ENCODE measurements around the gene NOL9.

DNA sequence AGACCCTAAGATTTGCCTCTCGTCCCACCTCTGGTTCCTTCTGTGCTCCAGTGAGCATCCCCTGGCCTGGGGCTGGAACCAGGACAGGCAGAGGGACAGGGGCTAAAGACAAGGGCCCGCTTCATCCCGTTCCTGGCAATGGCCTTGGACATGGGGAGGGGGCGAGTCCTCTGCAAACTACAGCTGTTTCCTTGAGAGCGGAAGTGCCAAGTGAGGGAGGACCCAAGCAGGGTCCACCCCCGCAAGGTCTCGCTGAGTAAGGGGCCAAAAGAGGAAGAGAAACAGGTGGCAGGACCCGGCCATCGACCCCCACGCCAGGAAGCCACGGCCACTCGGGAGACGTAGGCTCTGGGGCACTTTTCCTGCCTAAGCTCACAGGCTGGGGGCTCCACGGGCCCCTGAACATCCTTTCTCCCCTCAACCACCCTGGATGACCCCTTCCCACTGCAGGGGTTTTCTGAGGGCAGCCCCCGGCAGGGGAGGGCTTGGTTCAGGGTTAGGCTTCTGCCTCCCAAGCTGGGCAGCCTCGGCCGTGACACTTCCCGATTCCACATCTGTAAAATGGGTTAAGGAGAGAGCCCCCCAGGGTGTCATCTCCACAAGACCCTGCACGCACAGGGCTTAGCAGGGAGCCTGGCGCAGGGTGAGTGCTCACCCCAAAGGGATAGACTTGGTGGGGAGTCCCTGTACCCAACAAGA, 44.9 kb downstream of the NOL9 start:
- TF ChIP-seq ZBTB17 (CRISPR knock-in tag; IDR thresholded peaks at IDR 0.05) (no peak), FIP1L1 (IDR thresholded peaks at IDR 0.05; ENCODE audit: low read depth, low read length, poor library complexity, severe bottlenecking) (no peak), ZNF24 (IDR thresholded peaks at IDR 0.05) (no peak), MYC (IDR thresholded peaks at IDR 0.05; ENCODE audit: low read depth, low read length) (no peak), MYC (CRISPR knock-in tag; IDR thresholded peaks at IDR 0.05; ENCODE audit: borderline replicate concordance, low read depth) (no peak), YBX1 (IDR thresholded peaks at IDR 0.05) (no peak), MTA2 (IDR thresholded peaks at IDR 0.05; ENCODE audit: low read depth) (no peak), RCOR1 (IDR thresholded peaks at IDR 0.05; ENCODE audit: borderline replicate concordance in 1 of 2, low read depth in 2 of 2, low read length in 2 of 2) (no peak), DPF2 (IDR thresholded peaks at IDR 0.05) (no peak), ZZZ3 (IDR thresholded peaks at IDR 0.05) (no peak), KLF16 (IDR thresholded peaks at IDR 0.05) (no peak)
